ENCODE measurements around the gene POLR2H. TPM values are rescaled to one million over a fixed set of nuclear protein-coding genes. Genes with fewer than 3 reads are reported as not detected.

Gene POLR2H
- total RNA-seq, 1 experiment from 2014 or later, result 133 TPM

GRCh38 chr3:184414418-184415202 is 53.1 kb downstream of the POLR2H start:
- H3K4me3 Mint-ChIP-seq, result no peak overlapping the region
- no peaks in the 10 kb centered on the region; the same call in 1 of the 2 replicates for H3K4me1 Mint-ChIP-seq
- ATAC-seq, result no peak

GRCh38 chr3:184415203-184415490 is 53.6 kb downstream of the POLR2H start:
- Mint-ChIP-seq H3K4me1 (no peaks in the 10 kb centered on the region; the same call in 1 of the 2 replicates), H3K27me3 (ENCODE audit: low read depth) (no peaks in the 10 kb centered on the region), H3K36me3 (no peaks in the 10 kb centered on the region), H3K4me3 (no peak overlapping the region), H3K27ac (no peak overlapping the region), H3K9me3 (no peaks in the 10 kb centered on the region)
- ChIA-PET CTCF (interaction anchor here (0.6 to 3.9 kb wide), 5 partner anchors 44 to 499 kb away, joined by 3 to 18 read pairs (median 3); no protein-coding TSS in a partner anchor), POLR2A (no interaction called here)
- no peak for DNase-seq (ENCODE audit: low spot score)
- TF ChIP-seq ZBTB21 (CRISPR knock-in tag; IDR thresholded peaks at IDR 0.05; ENCODE audit: borderline replicate concordance) (no peak), JAZF1 (CRISPR knock-in tag; IDR thresholded peaks at IDR 0.05) (no peak), GABPB1 (CRISPR knock-in tag; IDR thresholded peaks at IDR 0.05) (no peak), PRDM15 (CRISPR knock-in tag; IDR thresholded peaks at IDR 0.05) (no peak), ATF3 (CRISPR knock-in tag; conservative IDR thresholded peaks at IDR 0.05) (no peak), E2F5 (CRISPR knock-in tag; IDR thresholded peaks at IDR 0.05) (no peak), IRF1 (CRISPR knock-in tag; IDR thresholded peaks at IDR 0.05) (no peak), SP1 (CRISPR knock-in tag; conservative IDR thresholded peaks at IDR 0.05) (no peak)
- ATAC-seq, result no peak

More at GRCh38 chr3:184414418-184415202, 53.1 kb downstream of the POLR2H start:
- CTCF ChIA-PET, result interaction anchor here (0.6 to 3.9 kb wide), 5 partner anchors 43 to 126 kb away, joined by 3 to 18 read pairs (median 5); no protein-coding TSS in a partner anchor
- POLR2A ChIA-PET, result no interaction called here
- Mint-ChIP-seq H3K27ac (no peak overlapping the region), H3K36me3 (no peaks in the 10 kb centered on the region), H3K27me3 (ENCODE audit: low read depth) (no peaks in the 10 kb centered on the region), H3K9me3 (no peaks in the 10 kb centered on the region)
- no peak for DNase-seq (ENCODE audit: low spot score)
- TF ChIP-seq ZSCAN18 (CRISPR knock-in tag; IDR thresholded peaks at IDR 0.05), result no peak
- no peak for TF ChIP-seq ZBTB43 (CRISPR knock-in tag; IDR thresholded peaks at IDR 0.05)
- TF ChIP-seq ATF1 (CRISPR knock-in tag; IDR thresholded peaks at IDR 0.05), result no peak
- TF ChIP-seq ZNF532 (CRISPR knock-in tag; IDR thresholded peaks at IDR 0.05; ENCODE audit: borderline replicate concordance), result no peak
- TF ChIP-seq ATF3 (CRISPR knock-in tag; conservative IDR thresholded peaks at IDR 0.05), result no peak

All from WTC11 (cell line).